ELR (cell line): ENCODE results near the gene RUFY1.
"Not testable (repeated sequence)": the region's sequence is repeated elsewhere in the genome, so short reads cannot be mapped to it uniquely, and the experiment has no call there.

Experiments
- DNase-seq: peaks from one replicate; pipeline ENCODE4 v3.0.0-alpha.2; 2015; ENCODE audit warnings: low read depth

RUFY1 gene

DNA sequence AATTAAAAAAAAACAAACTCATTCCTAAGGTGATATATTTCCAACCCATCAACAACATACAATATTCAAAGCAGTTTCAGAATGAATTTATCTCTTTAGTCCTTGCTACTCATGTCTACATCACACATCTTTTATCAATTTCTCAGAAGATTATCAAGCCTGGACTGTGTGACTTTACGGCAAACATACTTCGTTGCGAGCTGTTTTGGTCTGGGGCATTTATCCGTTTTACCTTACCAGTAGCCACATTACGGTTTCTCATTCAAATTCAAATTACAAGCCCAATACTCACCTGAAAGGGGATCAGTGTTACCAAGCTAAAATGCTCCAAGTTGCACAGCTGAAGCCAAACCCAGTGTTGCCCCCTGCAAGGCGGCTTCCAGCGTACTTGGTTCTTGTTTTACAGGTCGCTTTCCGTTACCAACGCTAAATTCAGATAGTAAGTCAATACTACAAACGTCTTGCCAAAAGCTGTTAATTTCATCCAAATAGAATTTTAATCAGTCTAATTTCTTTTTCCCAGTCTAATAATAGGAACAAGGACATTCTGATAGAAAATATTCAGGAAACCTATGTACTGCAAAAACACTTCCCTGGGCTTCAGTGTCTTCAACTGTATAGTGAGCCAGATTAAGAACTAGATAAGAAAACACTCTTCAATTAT, 71.3 kb downstream of the RUFY1 start:
- peak; percentile 27 for DNase-seq

DNA sequence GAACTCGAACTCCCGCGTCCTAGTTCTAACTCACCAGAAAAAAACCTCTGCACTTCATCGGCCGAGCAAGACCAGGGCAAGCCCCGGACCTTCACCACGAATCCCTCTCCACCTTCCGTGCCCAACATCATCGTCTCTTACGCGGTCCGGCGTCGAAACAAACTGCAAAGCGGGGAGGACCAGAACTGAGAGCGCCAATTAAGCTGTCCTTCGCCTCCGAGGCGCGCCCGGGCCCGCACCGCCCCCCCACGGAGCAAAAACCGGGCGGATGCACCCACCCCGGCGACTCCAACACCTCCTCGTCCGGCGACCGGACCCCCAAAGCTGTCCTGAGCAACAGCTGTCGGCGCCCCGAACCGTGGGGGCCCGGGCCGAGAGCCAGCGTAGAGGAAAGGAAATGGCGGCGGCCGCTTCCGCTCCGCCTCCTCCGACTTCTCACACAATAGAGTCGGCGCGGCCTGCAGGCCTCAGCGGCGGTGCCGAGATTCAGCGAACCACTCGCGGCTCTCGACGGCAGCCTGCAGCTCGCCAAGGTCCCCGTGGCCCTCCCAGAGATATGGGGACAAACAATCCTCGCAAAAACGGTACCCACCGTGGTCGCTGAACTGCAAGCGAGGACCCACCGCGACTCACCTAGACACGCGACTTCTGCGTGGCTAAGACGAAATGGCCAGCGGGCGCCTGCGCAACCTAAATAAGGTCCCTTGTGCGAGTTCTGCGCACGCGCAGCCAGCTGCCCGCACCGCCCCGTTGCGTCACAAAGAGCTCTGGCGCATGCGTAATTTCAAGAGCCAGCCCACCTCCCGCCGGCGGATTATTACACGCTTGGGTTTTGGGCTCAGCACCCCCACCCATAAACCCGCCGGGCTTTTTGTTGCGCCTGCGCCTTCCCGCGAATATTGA, 72.9 kb downstream of the RUFY1 start, which contains the start of gene HNRNPH1:
HNRNPH1 (minus strand) TSS at position 669 of the 903 bp plus-strand sequence; CDS start at position 131, 538 bp downstream.
- DNase-seq, result peak; percentile 99

DNA sequence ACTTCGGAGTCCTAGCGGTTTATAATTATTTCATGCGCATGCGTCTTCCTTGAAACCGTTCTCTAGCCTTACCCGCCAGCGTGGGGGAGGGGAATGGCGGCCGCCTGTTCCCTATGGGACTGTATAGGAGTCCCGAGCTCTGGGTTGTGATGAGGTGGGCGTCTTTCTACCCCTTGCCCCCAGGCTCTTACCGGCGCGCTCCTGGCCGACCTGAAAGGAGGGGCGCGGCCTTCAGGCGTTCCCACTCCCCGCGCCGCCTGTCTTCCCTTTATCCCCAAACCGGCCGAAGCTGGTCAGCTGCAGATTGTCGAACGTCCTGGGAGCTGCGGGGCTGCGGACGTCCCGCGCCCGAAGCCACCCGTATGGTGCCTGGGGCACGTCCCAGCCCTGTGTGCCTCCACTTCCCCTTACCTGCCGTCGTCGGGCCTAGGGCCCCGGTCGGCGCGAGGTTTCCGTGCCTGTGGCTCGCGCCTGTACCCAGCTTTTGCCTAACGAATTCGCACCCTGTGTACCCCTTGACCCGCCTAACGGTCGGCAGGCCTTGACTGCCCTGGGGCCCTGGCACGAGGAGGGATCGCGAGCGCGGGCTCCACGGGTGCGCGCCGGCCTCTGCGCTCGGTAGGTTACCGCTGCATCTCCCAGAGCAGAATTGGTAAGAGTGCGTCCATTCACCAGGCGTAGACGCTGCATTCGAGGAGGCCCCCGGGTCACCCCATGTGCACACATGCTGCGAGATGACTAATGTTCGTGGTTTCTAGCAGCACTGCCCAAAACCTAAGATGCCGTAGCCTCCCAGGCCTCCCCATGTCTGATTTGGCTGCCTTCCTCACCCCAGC, 73.8 kb downstream of the RUFY1 start:
- DNase-seq, result peak; percentile 93

DNA sequence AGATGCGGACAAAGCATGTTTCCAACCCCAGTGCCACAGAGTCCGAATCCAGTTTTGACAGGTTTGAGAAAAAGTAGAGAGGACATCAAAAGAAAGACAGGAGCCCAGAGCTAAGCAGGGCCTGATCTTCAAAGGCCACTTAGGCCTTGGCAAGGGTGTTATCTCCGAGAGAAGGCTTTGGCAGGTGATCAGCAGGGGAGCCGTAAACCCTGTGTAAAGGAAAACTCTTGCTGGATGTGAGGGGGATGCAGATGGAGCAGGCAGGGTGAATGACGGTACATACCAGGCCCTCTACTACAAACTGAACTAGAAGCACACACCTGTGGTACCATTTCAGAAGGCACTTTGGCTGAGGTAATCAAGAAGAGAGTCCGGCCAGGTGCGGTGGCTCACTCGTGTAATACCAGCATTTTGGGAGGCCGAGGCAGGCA, 74.5 kb downstream of the RUFY1 start:
- DNase-seq, result no peak

DNA sequence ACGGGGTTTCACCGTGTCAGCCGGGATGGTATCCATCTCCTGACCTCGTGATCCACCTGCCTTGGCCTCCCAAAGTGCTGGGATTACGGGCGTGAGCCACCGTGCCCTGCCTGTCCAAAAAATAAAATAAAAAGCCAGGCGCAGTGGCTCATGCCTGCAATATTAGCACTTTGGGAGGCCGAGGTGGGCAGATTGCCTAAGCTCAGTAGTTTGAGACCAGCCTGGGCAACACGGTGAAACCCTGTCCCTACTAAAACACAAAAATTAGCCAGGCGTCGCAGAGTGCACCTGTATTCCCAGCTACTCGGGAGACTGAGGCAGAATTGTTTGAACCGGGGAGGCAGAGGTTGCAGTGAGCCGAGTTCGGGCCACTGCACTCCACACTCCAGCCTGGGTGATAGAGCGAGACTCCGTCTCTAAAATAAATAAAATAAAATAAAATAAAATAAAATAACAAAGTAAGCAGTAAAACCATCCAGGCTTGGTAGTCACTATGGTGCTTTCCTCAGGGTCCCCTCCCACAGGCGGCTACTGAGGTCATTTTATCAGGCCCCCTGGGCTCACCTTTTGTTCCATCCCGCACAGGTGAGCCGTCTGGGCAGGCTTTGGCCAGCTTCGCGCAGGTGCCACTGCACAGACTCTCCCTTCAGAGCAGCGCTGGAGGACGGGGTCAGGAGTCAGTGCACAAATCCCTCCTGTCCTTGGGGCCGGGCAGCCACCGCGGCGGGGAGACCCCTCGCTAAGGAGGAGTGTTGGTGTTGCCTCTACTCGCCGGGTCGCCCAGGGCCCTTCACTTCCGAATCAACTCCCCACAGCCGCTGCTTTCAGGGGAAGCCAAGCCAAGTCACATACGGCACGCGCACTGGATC, 83.4 kb downstream of the RUFY1 start:
- DNase-seq, result not testable (repeated sequence)

DNA sequence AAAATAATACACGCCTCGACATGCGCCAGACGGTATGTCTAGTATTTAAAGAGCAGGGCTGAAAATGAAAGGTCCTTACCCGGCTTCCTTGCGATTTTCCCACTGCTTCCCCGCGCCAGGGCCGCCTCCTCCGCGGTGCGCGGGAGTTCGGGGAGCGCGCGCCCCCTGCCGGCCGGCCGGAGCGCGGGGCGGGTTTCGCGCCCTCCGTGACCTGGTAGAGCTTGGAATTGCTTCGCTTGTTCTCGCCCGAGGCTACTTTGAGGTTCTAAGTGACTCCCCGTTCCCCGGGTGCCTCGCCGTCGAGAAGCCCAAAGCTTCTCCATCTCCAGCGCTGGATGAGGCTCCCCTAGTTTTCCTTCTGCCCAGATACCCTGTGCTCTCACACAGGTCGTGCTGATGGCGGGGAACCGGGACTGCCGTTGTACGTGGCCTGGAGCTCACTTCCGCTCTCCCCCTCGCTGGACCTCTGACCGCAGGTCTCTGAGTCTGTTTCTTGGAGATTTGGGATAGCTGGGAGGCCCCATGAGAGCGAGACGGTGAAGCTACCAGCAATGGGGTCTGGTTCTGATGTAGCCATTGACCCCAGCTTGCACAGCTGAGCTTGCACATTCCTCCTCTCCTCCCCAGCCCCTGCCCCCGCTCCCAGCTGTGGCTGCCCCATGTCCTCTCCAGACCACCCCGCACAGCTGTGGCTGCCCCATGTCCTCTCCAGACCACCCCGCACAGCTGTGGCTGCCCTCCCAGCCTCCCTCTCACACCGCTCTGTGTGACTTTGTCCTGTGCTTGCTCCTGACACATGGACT, 84.2 kb downstream of the RUFY1 start:
- DNase-seq, result not testable (repeated sequence)

DNA sequence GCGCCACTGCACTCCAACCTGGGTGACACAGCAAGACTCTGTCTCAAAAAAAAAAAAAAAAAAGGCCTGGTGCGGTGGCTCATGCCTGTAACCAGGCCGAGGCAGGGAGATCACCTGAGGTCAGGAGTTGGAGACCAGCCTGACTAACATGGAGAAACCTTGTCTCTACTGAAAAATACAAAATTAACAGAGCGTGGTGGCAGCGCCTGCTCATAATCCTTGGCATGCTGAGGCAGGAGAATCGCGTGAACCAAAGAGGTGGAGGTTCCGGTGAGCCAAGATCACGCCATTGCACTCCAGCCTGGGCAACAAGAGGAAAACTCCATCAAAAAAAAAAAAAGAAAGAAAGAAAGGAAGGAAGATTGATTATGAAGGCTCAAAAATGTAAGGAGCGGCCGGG, 88.9 kb downstream of the RUFY1 start:
- DNase-seq, result not testable (repeated sequence)

DNA sequence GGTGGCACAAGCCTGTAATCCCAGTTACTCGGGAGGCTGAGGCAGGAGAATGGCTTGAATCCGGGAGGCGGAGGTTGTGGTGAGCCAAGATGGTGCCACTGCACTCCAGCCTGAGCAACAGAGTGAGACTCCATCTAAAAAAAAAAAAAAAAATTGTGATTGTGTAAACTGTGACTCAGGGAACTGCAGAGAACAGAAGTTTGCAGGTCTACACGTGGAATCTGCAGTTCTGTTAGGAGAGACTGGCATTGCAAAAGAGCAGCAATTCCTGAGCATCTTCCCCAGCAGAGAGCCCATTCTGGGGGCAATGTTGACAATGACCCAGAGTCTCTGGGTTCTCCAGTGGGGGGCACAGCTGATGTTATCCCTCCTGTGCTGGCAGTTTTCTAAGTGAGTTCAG, 91.4 kb downstream of the RUFY1 start:
- DNase-seq, result not testable (repeated sequence)

DNA sequence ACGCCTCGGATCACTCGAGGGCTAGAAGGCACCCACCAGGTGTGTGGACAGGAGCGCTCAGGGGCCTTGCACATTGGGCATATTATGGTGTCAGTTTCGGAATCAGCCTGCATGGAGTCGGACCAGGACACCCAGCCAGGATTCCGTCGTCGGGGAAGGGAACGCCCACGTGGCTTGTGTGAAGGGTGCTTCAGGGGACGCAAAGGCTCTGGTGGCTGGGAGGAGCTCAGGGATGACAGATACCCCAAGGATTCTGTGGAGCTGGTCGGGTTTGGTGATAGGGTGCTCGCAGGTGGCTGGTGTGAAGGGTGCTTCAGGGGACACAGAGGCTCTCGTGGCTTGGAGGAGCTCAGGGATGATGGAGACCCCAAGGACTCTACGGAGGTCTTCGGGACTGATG, 92.3 kb downstream of the RUFY1 start:
- not testable (repeated sequence) for DNase-seq

DNA sequence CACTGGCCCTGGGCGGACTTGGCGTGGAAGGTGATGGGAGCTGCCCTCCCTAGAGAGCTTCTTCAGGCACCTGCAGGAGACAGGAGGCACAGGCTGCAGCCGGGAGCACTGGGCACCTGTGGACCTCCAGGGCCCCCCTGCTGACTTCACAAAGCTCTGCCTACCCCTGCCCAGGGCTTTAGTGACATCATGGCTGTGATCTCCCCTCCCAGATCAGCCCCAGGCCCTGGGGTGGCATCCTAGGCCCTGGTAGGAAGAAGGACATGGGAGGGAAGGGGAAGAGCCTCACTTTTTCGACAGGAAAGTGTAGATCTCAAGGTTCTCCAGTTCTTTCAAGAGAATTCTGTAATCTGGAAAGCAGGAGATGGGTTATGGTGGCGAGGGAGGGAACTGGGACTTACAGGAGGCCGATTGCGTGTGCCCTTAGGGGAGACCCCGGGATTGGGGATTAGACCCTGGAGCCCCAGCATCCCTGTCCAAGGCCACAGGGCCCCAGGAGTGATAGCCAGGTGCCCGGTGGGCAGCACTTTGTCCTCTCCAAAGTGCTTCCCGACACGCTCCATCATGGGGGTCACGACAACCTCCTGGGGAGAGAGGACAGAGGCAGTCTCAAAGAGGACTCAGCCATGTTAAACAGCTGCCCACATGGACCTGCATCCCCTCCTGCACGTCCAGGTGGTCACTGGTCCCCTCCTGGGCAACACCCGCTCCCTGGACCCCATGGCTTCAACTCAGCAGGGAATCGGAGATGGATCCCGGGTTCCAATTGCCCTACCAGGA, 93.0 kb downstream of the RUFY1 start:
- DNase-seq, result not testable (repeated sequence)

DNA sequence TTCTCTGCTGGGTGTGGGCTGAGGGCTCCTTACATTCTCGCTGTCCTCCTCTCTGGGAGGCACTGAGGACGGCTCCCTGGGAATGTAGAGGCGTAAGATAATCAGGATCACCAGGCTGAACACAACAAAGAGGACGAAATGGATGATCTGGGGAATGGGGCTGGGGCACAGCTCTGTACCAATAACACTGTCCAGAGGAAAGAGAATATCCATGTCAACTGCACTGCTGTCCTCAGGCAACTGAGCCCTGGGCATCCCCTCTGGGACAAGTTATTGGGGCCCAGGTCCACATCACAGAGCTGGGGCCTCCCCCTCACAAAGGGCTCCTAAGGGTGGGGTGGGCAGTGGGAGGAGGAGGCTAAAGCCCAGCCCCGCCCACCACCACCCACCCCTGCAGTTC, 94.4 kb downstream of the RUFY1 start:
- not testable (repeated sequence) for DNase-seq

DNA sequence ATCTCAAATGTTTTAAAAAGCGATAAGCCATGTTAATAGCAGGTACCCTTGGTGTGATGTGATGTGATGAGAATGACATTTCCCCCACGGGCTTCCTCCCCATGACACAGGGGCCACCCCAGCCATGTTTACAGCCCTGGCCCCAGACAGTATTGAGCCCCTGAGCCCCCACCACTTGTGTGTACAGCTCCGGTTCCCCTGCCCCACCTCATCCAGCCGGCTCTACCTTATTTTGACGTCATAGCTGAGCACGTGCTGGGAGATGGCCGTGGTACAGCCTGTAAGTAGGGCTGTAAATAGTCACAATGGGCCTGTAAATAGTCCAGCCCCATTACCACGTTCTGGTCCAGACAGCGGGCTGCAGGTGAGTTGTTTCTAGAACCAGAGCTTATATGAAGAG, 98.1 kb downstream of the RUFY1 start:
- no peak for DNase-seq

DNA sequence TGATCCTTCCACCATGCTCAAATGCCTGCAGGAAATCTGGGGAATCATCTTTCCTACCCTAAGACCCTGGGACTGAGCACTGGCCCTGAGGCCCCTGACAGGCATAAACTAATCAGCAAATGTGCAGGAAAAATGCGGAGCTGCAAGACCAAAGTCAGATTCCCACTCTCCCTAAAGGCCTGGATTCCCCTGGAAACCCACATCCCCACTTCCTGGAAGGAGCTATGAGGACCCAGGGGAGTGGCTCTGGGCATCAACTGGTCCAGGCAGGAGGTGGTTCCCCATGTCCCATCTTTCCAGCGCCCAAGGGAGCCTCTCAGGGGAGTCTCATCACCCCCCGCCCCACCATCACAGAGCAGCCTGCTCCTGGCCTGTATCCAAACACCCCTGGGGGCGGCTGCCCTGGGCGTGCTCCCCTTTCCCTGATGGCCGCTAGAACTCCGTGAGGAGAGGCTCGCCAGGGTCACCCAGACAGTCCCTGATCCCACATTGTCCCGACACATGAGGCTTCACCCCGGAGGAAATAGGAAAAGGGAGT, 98.9 kb downstream of the RUFY1 start:
- DNase-seq, result not testable (repeated sequence)

DNA sequence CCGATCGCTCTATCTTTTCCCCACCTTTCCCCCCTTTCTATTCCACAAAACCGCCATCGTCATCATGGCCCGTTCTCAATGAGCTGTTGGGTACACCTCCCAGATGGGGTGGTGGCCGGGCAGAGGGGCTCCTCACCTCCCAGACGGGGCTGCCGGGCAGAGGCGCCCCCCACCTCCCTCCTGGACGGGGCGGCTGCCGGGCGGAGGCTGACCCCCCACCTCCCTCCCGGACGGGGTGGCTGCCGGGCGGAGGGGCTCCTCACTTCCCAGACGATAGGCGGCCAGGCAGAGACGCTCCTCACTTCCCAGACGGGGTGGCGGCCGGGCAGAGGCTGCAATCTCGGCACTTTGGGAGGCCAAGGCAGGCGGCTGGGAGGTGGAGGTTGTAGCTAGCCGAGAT, 99.9 kb downstream of the RUFY1 start:
- DNase-seq, result not testable (repeated sequence)

DNA sequence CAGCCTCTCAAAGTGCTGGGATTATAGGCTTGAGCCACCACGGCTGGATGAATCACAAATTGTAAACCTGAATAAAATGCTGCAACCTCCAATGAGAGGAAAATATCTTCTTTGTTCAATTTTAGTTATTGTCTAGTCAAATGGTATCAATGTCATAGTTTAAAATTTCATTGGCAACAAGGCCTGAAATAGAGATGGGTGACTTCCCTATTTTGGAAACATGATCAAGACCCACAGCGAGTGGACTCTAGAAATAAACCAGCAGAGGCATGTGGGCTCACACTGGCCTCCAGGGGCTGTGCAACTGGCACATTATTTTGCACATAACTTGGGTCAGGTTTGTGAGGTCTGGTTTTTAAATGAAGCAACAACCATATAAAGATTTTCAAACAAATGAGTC, 102.8 kb downstream of the RUFY1 start:
- DNase-seq, result not testable (repeated sequence)

DNA sequence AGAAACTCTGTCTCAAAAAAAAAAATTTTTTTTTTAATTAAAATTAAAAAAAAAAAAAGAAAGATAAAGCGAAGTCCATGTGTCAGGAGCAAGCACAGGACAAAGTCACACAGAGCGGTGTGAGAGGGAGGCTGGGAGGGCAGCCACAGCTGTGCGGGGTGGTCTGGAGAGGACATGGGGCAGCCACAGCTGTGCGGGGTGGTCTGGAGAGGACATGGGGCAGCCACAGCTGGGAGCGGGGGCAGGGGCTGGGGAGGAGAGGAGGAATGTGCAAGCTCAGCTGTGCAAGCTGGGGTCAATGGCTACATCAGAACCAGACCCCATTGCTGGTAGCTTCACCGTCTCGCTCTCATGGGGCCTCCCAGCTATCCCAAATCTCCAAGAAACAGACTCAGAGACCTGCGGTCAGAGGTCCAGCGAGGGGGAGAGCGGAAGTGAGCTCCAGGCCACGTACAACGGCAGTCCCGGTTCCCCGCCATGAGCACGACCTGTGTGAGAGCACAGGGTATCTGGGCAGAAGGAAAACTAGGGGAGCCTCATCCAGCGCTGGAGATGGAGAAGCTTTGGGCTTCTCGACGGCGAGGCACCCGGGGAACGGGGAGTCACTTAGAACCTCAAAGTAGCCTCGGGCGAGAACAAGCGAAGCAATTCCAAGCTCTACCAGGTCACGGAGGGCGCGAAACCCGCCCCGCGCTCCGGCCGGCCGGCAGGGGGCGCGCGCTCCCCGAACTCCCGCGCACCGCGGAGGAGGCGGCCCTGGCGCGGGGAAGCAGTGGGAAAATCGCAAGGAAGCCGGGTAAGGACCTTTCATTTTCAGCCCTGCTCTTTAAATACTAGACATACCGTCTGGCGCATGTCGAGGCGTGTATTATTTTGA, 107.2 kb downstream of the RUFY1 start:
- not testable (repeated sequence) for DNase-seq

DNA sequence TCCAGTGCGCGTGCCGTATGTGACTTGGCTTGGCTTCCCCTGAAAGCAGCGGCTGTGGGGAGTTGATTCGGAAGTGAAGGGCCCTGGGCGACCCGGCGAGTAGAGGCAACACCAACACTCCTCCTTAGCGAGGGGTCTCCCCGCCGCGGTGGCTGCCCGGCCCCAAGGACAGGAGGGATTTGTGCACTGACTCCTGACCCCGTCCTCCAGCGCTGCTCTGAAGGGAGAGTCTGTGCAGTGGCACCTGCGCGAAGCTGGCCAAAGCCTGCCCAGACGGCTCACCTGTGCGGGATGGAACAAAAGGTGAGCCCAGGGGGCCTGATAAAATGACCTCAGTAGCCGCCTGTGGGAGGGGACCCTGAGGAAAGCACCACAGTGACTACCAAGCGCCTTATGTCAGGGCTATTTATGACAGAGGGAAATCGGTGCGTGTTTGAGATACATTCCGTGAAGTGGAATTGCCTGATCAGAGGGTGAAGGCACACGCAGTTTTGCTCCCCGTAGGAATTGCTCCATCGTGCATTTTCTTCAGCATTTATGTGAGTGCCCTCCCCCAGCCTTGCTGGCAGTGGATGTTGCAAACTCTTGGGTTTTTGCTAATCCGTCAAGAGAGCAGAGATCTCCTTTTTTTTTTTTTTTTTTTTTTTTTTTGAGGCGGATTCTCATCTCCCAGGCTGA, 108.0 kb downstream of the RUFY1 start:
- DNase-seq, result peak; percentile 36
